Transverse colon (tissue), 4 donors: ENCODE data around the gene ELF2. TPM values are rescaled to one million over a fixed set of nuclear protein-coding genes. Genes with fewer than 3 reads are reported as not detected.

Experiments
- DNase-seq: peaks from one replicate; pipeline ENCODE4 v3.0.0-alpha.2; 2019
- H3K27ac ChIP-seq, 4 donors: fragments of 200-600 bp; sonication (generic); 2 replicates each; pipeline ENCODE4 v1.5.1; 2016 to 2018; ENCODE audit warnings: inconsistent platforms in 4 of 4
- H3K27me3 ChIP-seq: fragments of 200-600 bp; sonication (generic); 2 replicates; pipeline ENCODE4 v1.5.1; 2017; ENCODE audit warnings: inconsistent platforms
- H3K36me3 ChIP-seq, 4 donors: fragments of 200-600 bp; sonication (generic); 2 replicates each; pipeline ENCODE4 v1.5.1; 2017 to 2019; ENCODE audit warnings: inconsistent platforms in 4 of 4
- H3K4me1 ChIP-seq, 4 donors: fragments of 200-600 bp; sonication (generic); 2 replicates each; pipeline ENCODE4 v1.5.1; 2017 to 2020; ENCODE audit warnings: inconsistent platforms in 4 of 4
- H3K4me3 ChIP-seq, 4 donors: fragments of 200-600 bp; sonication (generic); 1 replicate in 1 of 4; 2 replicates in 3 of 4; pipeline versions ENCODE4 v1.5.1 to v1.6.1; 2017 to 2019; ENCODE audit warnings: inconsistent platforms in 4 of 4
- H3K9me3 ChIP-seq, 2 donors: fragments of 200-600 bp; sonication (generic); 2 replicates each; pipeline ENCODE4 v1.5.1; 2017 to 2019; ENCODE audit warnings: inconsistent platforms in 2 of 2
- CTCF ChIP-seq, 5 experiments: fragments of 200-600 bp in 3 of 5; fragments of 450-650 bp in 2 of 5; sonication (generic) in 3 of 5; IDR thresholded peaks; 1 replicate in 2 of 5; 2 replicates in 3 of 5; pipeline ENCODE4 v1.5.1; 2016 to 2017; ENCODE audit warnings: antibody characterized with exemption in 5 of 5, inconsistent platforms in 3 of 5, mild to moderate bottlenecking in 2 of 5, moderate library complexity in 1 of 5
- EP300 ChIP-seq: sonication (generic); formaldehyde crosslinking; IDR thresholded peaks from one replicate; pipeline ENCODE4 v1.6.1; 2017; ENCODE audit warnings: antibody characterized with exemption, low read depth
- POLR2A ChIP-seq: fragments of 450-650 bp; IDR thresholded peaks from one replicate; pipeline ENCODE4 v1.6.1; 2016; ENCODE audit warnings: antibody characterized with exemption, mild to moderate bottlenecking, moderate library complexity
- POLR2AphosphoS5 ChIP-seq, 3 donors: sonication (generic); formaldehyde crosslinking; IDR thresholded peaks; one replicate each; pipeline ENCODE4 v1.6.1; 2016; ENCODE audit warnings: antibody characterized with exemption in 3 of 3
- WGBS, 2 donors: methylation state at CpG; one replicate each; pipeline ENCODE4 v1.1.5; 2018; ENCODE audit warnings: low coverage in 1 of 2; 5-methylcytosine and 5-hydroxymethylcytosine counted together
- in situ Hi-C, 4 donors: fragments of 200-750 bp; cut with MboI; loops; one replicate each; pipeline versions ENCODE4 v1.15.0 to v1.15.1; 2017; ENCODE audit warnings: low sequenced_read_pairs in 3 of 4, low pct_ligation_motif_present in 1 of 4, low pct_unique_long_range_greater_than_20kb in 1 of 4
- intact Hi-C: fragments of 100-400 bp; cut with DNase I; formaldehyde crosslinking; loops from one replicate; pipeline ENCODE4 v1.15.1; 2023; ENCODE audit warnings: low total_unique reads
- total RNA-seq, 4 donors: library from RNA; depleted of rRNA; stranded (reverse); fragments of >200 nt; gene quantifications; one replicate each; pipeline ENCODE4 v1.1.0, GENCODE V29; 2016

ELF2 gene
- total RNA-seq, 4 donors from 2014 or later = 21.7 to 65.6 (median 41.8) TPM

- in situ Hi-C loops (no loop called here), intact Hi-C loops (no loop called here)
- no peak overlapping the region for H3K27ac ChIP-seq
Measured at GRCh38 chr4:139020384-139020783, 156.6 kb downstream of the ELF2 start.

GRCh38 chr4:139018971-139019758 is 157.9 kb downstream of the ELF2 start:
- intact Hi-C loops (no loop called here), in situ Hi-C loops (no loop called here)
- Histone ChIP-seq H3K4me1 (peaks cover 0 to 39% (median 9%) of the 10 kb centered on the region in 4 donors), H3K27ac (no peak overlapping the region), H3K27me3 (no peaks in the 10 kb centered on the region), H3K9me3 (no peaks in the 10 kb centered on the region), H3K36me3 (no peaks in the 10 kb centered on the region), H3K4me3 (no peak overlapping the region)
- DNase-seq = no peak
- 87 to 88% methylated on average over 3 to 10 of the region's 10 CpGs for WGBS, 2 donors
- TF ChIP-seq POLR2AphosphoS5 (IDR thresholded peaks at IDR 0.05) (no peak), EP300 (no peak), POLR2A (no peak), CTCF (IDR thresholded peaks at IDR 0.05) (no peak)

More at GRCh38 chr4:139020384-139020783, 156.6 kb downstream of the ELF2 start:
- H3K36me3 ChIP-seq = no peaks in the 10 kb centered on the region
- TF ChIP-seq POLR2AphosphoS5 (IDR thresholded peaks at IDR 0.05) = no peak
- TF ChIP-seq POLR2A = no peak
- no peak for TF ChIP-seq EP300
- TF ChIP-seq CTCF (IDR thresholded peaks at IDR 0.05) = no peak
- H3K27me3 ChIP-seq = no peaks in the 10 kb centered on the region
- no peaks in the 10 kb centered on the region for H3K9me3 ChIP-seq
- no peak overlapping the region for H3K4me3 ChIP-seq
- no peak for DNase-seq
- peaks cover 0 to 29% (median 0%) of the 10 kb centered on the region in 4 donors for H3K4me1 ChIP-seq
- WGBS, 2 donors = 88% methylated on average over 4 of the region's 4 CpGs; no CpG with 5 or more reads in 1 of the 2 donors

GRCh38 chr4:139018501-139018900 is 158.5 kb downstream of the ELF2 start:
- Histone ChIP-seq H3K4me1 (peaks cover 0 to 43% (median 12%) of the 10 kb centered on the region in 4 donors), H3K4me3 (no peak overlapping the region), H3K27ac (no peak overlapping the region), H3K27me3 (no peaks in the 10 kb centered on the region), H3K36me3 (no peaks in the 10 kb centered on the region), H3K9me3 (no peaks in the 10 kb centered on the region)
- in situ Hi-C loops (no loop called here), intact Hi-C loops (no loop called here)
- no peak for TF ChIP-seq POLR2AphosphoS5 (IDR thresholded peaks at IDR 0.05)
- no peak for TF ChIP-seq EP300
- TF ChIP-seq CTCF (IDR thresholded peaks at IDR 0.05) = no peak
- TF ChIP-seq POLR2A = no peak
- DNase-seq = no peak

GRCh38 chr4:139017861-139018260 is 159.2 kb downstream of the ELF2 start:
- intact Hi-C loops (no loop called here), in situ Hi-C loops (no loop called here)
- Histone ChIP-seq H3K9me3 (no peaks in the 10 kb centered on the region), H3K4me3 (no peak overlapping the region), H3K4me1 (peaks cover 0 to 48% (median 12%) of the 10 kb centered on the region in 4 donors), H3K27ac (no peak overlapping the region), H3K27me3 (no peaks in the 10 kb centered on the region), H3K36me3 (no peaks in the 10 kb centered on the region)
- TF ChIP-seq POLR2A (no peak), EP300 (no peak), POLR2AphosphoS5 (IDR thresholded peaks at IDR 0.05) (no peak), CTCF (IDR thresholded peaks at IDR 0.05) (no peak)
- DNase-seq = no peak
- 48 to 69% methylated on average over 3 of the region's 3 CpGs for WGBS, 2 donors
